ENCODE results near the gene CAND1.

- TF ChIP-seq CTCF (IDR thresholded peaks at IDR 0.05; ENCODE audit: insufficient read depth, low read length, poor library complexity, severe bottlenecking) (no peak), EZH2phosphoT487 (conservative IDR thresholded peaks at IDR 0.05; ENCODE audit: low read length) (no peak)
Observed at GRCh38 chr12:67344979-67345710, 76.0 kb downstream of the CAND1 start.
